ENCODE data around the gene HOXA11.

The HOXA11 gene

GRCh38 chr7:27180431-27181420 is 4.3 kb downstream of the HOXA11 start:
- DNase-seq (ENCODE audit: low spot score): peak; percentile 4

- DNase-seq (ENCODE audit: low spot score): peak; percentile 91
These were observed 5.3 kb downstream of the HOXA11 start for GRCh38 chr7:27179503-27180430.

- peak; percentile 15 for DNase-seq (ENCODE audit: low spot score)
These were observed 6.0 kb downstream of the HOXA11 start for GRCh38 chr7:27179030-27179429.

- no peak for DNase-seq (ENCODE audit: low spot score)
These were observed 6.7 kb downstream of the HOXA11 start for GRCh38 chr7:27178366-27178765.

- no peak for DNase-seq (ENCODE audit: low spot score)
These were observed 7.2 kb downstream of the HOXA11 start for GRCh38 chr7:27177795-27178320.

- no peak for DNase-seq (ENCODE audit: low spot score)
These were observed 7.9 kb downstream of the HOXA11 start for GRCh38 chr7:27176962-27177794.

- no peak for DNase-seq (ENCODE audit: low spot score)
These were observed 8.5 kb downstream of the HOXA11 start for GRCh38 chr7:27176524-27176845.

GRCh38 chr7:27175626-27176523 is 9.2 kb downstream of the HOXA11 start:
- no peak for DNase-seq (ENCODE audit: low spot score)

GRCh38 chr7:27174874-27175625 is 10.0 kb downstream of the HOXA11 start:
- peak; percentile 64 for DNase-seq (ENCODE audit: low spot score)

GRCh38 chr7:27173956-27174873 is 10.8 kb downstream of the HOXA11 start, which contains the start of gene HOXA10:
HOXA10 (minus strand) TSS chr7:27174320; CDS start chr7:27174306, 14 bp downstream.
- peak; percentile 53 for DNase-seq (ENCODE audit: low spot score)

GRCh38 chr7:27173511-27173955 is 11.5 kb downstream of the HOXA11 start:
- peak; percentile 58 for DNase-seq (ENCODE audit: low spot score)

GRCh38 chr7:27172823-27173510 is 12.1 kb downstream of the HOXA11 start:
- peak; percentile 62 for DNase-seq (ENCODE audit: low spot score)

GRCh38 chr7:27172315-27172774 is 12.7 kb downstream of the HOXA11 start:
- DNase-seq (ENCODE audit: low spot score): peak; percentile 42

- peak; percentile 64 for DNase-seq (ENCODE audit: low spot score)
These were observed 13.3 kb downstream of the HOXA11 start for GRCh38 chr7:27171637-27172314.

GRCh38 chr7:27171325-27171636 is 13.8 kb downstream of the HOXA11 start:
- peak; percentile 72 for DNase-seq (ENCODE audit: low spot score)

GRCh38 chr7:27170426-27171324 is 14.4 kb downstream of the HOXA11 start:
- DNase-seq (ENCODE audit: low spot score): no peak

All from kidney tubule cell (primary cell).